PC-3 (cell line): ENCODE results near the gene CTSA.

Experiments used
- CTCF ChIP-seq: fragments of 300-600 bp; sonication (generic); conservative IDR thresholded peaks from 2 replicates; pipeline ENCODE4 v1.5.1; 2017; ENCODE audit warnings: antibody characterized with exemption, low read depth, mild to moderate bottlenecking, low read length
- EZH2 ChIP-seq: fragments of 300-600 bp; sonication (generic); IDR thresholded peaks from one replicate; pipeline ENCODE4 v1.6.1; 2017; ENCODE audit warnings: antibody characterized with exemption, mild to moderate bottlenecking, low read length; ENCODE audit not compliant: unreplicated experiment
- EZH2phosphoT487 ChIP-seq: fragments of 300-600 bp; sonication (generic); IDR thresholded peaks from 2 replicates; pipeline ENCODE4 v1.6.1; 2018; ENCODE audit warnings: mild to moderate bottlenecking, antibody characterized with exemption, low read length, borderline replicate concordance

GRCh38 chr20:45894797-45895196, 3.7 kb downstream of the CTSA start:
- TF ChIP-seq EZH2phosphoT487 (no peak), CTCF (no peak), EZH2 (no peak)
